Lower leg skin (tissue), 4 donors: Measurements from ENCODE around the gene RTKN2. TPM values are rescaled to one million over a fixed set of nuclear protein-coding genes. Genes with fewer than 3 reads are reported as not detected.
A peak's percentile ranks its signal among the peaks of the same experiment; 100 is the strongest.
"Not testable (repeated sequence)": the region's sequence is repeated elsewhere in the genome, so short reads cannot be mapped to it uniquely, and the experiment has no call there.

Experiments
- DNase-seq, 2 donors: peaks; one replicate each; pipeline ENCODE4 v3.0.0-alpha.2; 2019; ENCODE audit warnings: low spot score in 2 of 2
- H3K4me3 ChIP-seq: fragments of 200-600 bp; sonication (generic); 2 replicates; pipeline ENCODE4 v1.5.1; 2017; ENCODE audit warnings: mild to moderate bottlenecking, low read depth; ENCODE audit not compliant: poor library complexity, severe bottlenecking
- CTCF ChIP-seq, 3 donors: fragments of 450-650 bp; IDR thresholded peaks; one replicate each; pipeline ENCODE4 v1.5.1; 2016; ENCODE audit warnings: antibody characterized with exemption in 3 of 3, mild to moderate bottlenecking in 3 of 3, moderate library complexity in 2 of 3
- POLR2A ChIP-seq, 2 donors: fragments of 450-650 bp; IDR thresholded peaks; one replicate each; pipeline ENCODE4 v1.6.1; 2016 to 2017; ENCODE audit warnings: antibody characterized with exemption in 2 of 2, mild to moderate bottlenecking in 1 of 2, moderate library complexity in 1 of 2
- whole genome bisulfite sequencing, 2 donors: methylation state at CpG; one replicate each; pipeline ENCODE4 v1.1.5; 2018; 5-methylcytosine and 5-hydroxymethylcytosine counted together
- intact Hi-C: fragments of 100-400 bp; cut with DNase I; formaldehyde crosslinking; loops from one replicate; pipeline ENCODE4 v1.15.0; 2023; ENCODE audit warnings: low total_unique reads
- total RNA-seq, 4 donors: library from RNA; depleted of rRNA; stranded (reverse); fragments of >200 nt; gene quantifications; one replicate each; pipeline ENCODE4 v1.1.0, GENCODE V29; 2016

The RTKN2 gene
- total RNA-seq, 4 donors from 2014 or later, result 0.61 to 0.97 (median 0.78) TPM

GRCh38 chr10:62244785-62245467, 23.7 kb downstream of the RTKN2 start:
- WGBS, 2 donors, result 32 to 34% methylated on average over 5 of the region's 5 CpGs
- DNase-seq, result peak in 1 of 2 donors; percentile 56
- H3K4me3 ChIP-seq, result no peak overlapping the region
- intact Hi-C loops, result loop anchor here (2.0 kb wide), 1 partner anchor 206 kb away; no protein-coding TSS in a partner anchor
- TF ChIP-seq CTCF (IDR thresholded peaks at IDR 0.05) (peak in 1 of 3 donors; percentile 25), POLR2A (IDR thresholded peaks at IDR 0.05) (no peak)

DNA sequence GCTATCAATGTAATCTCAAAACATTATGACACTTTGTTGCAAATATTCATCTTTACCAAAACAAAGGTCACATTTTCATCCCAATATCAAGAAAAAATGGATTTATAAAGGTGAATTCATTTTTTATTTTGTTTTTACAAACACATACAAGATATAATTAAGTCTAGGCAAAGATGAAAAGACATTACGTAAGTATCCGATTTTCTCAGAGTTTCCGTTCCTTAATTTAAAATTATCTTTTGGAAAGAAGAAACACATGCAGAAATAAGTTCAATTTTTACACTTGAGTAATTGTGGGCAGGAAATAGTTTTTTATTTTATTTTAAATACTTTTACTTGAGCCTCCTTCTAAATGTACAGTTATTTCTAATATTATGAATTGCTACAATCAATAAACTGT, 24.6 kb downstream of the RTKN2 start:
- 74 to 80% methylated on average over 3 of the region's 3 CpGs for WGBS, 2 donors
- intact Hi-C loops, result loop anchor here (2.0 kb wide), 1 partner anchor 205 kb away; no protein-coding TSS in a partner anchor
- no peak overlapping the region for H3K4me3 ChIP-seq
- no peak for TF ChIP-seq POLR2A (IDR thresholded peaks at IDR 0.05)
- TF ChIP-seq CTCF (IDR thresholded peaks at IDR 0.05), result no peak
- DNase-seq, result no peak

DNA sequence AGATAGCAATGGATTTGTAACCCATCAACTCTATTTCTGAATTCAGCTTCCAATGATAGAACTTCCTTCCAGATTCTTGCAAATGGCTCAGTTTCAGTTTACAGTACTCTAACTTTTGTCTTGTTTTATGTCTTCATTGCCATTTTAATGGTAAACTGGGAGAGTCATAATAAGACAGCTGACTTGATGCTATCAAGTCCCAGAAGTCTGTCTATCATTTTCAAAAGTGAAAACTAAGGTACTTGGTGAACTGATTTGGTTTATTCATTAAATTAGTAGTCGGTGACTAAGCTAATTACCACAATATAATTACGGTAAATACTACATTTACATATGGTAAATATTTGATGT, 25.0 kb downstream of the RTKN2 start:
- intact Hi-C loops, result no loop called here
- TF ChIP-seq CTCF (IDR thresholded peaks at IDR 0.05) (no peak), POLR2A (IDR thresholded peaks at IDR 0.05) (no peak)
- DNase-seq, result no peak
- 67 to 78% methylated on average over 2 of the region's 2 CpGs for WGBS, 2 donors
- H3K4me3 ChIP-seq, result no peak overlapping the region

DNA sequence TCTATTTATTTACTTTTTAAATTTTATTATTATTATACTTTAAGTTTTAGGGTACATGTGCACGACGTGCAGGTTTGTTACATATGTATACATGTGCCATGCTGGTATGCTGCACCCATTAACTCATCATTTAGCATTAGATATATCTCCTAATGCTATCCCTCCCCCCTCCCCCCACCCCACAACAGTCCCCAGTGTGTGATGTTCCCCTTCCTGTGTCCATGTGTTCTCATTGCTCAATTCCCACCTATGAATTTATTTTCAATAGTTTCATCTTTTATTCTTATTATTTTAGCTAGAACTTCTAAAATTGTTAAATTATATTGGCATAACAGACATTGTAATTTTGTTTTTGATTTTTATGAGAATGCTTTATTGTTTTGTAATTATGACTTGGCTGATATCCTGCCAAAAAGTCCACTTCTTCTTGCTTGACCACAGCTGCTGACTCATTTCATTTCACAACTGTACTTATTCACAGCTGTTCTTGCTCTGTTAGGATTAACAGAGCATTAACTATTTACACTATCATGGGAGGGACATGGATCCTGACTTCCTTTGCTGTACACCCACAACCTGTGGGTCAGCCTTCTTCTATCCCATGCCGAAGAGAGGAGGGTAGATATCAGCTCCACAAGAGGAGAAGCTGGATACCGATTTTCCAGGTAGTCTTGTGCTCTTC, 25.5 kb downstream of the RTKN2 start:
- H3K4me3 ChIP-seq, intact Hi-C loops, DNase-seq: not testable (repeated sequence)
- WGBS, 2 donors, result 75 to 83% methylated on average over 4 of the region's 4 CpGs

- intact Hi-C loops, DNase-seq, H3K4me3 ChIP-seq: not testable (repeated sequence)
- 93 to 94% methylated on average over 4 of the region's 4 CpGs for WGBS, 2 donors
Observed at GRCh38 chr10:62241521-62241920, 27.1 kb downstream of the RTKN2 start.

DNA sequence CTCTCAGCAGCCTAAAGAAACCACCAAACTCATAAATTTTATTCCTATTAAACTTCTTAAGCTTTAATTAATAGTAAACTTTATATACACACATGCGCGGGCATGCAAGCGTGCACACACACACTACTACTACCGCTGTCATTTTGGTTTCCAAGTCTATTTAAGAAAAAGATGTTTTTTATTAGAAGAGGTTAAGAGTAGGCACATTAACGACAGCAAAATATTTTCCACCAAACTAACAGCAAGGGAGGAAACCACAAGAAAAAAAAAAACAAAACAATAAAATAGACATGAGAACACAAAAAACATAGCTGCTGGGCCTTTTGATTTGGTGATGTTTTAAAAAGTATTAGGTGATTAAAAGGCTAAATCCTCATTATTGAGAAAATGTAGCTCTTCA, 28.6 kb downstream of the RTKN2 start:
- no peak for DNase-seq
- no peak overlapping the region for H3K4me3 ChIP-seq
- TF ChIP-seq POLR2A (IDR thresholded peaks at IDR 0.05) (no peak), CTCF (IDR thresholded peaks at IDR 0.05) (no peak)
- intact Hi-C loops, result no loop called here
- WGBS, 2 donors, result 36 to 46% methylated on average over 5 of the region's 5 CpGs
